CD4-positive, alpha-beta T cell treated with Interleukin-12 subunit alpha and Interleukin-12 subunit beta, for 1 hour (primary cell): ENCODE data around the gene ROM1.

Source experiments
- DNase-seq: peaks from one replicate; pipeline ENCODE4 v3.0.0-alpha.2; 2020

ROM1 gene

DNA sequence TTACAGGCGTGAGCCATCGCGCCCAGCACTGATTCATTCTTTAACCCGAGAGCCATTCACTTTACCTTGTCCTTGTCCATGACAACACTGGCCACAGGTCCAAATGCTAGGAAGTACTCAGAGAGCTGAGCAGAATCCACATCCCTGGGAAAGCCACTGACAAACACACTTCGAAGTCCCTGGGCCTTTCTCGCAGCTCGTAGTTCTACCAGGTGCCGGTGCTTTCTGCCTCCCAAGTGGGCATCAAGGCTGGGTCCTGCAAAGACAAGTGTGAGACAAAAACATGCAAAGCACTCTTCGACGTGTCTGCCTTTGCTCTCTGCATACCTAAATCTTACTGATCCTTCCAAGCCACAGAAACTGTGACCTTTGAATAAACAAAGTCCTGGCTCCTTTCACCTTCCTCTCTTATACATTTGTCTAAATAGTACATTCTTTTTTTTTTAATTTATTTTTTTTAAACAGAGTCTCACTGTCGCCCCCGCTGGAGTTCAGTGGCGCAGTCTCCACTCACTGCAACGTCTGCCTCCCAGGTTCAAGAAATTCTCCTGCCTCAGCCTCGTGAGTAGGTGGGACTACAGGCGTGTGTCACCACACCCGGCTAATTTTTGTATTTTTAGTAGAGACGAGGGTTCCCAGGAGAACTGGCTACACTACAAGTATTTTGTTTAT lies 24.0 kb upstream of the ROM1 start:
- DNase-seq = peak; percentile 26

DNA sequence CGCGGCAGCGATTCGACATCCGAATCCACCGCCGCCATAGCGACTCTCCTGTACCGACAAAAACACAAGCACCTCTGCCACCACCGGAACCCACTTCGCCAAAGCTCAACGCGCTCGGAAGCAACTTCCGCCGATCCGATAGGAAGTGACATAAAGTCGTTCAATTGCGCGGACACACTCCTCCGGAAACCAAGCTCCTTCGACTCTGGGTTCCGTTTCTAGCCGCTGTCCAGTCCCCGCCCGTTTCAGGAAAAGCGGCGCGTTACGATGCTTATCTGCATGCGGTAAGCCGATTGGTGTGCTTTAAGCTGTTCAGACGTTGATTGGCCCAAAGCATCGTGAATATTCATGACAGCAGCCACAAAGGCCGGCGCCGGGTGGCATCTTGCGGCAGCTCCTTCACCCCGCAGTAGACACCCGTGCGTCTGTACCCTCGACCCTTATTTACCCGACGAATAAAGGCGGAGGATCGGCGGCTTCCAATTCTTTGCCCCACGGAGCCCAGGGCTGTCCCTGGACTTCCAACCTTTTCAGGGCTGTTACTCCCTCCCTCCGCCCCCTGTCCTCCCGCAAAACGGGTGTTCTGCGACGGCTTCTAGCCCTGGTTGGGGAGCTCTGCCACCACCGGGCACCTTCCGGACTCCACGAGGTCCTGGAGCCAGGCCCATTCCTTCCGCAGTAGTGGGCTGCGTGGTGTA lies 21.5 kb upstream of the ROM1 start, which contains the start of gene TUT1:
TUT1 (minus strand) TSS at position 76 of the 698 bp plus-strand sequence; CDS start at position 38, 38 bp downstream.
- DNase-seq = peak; percentile 99

DNA sequence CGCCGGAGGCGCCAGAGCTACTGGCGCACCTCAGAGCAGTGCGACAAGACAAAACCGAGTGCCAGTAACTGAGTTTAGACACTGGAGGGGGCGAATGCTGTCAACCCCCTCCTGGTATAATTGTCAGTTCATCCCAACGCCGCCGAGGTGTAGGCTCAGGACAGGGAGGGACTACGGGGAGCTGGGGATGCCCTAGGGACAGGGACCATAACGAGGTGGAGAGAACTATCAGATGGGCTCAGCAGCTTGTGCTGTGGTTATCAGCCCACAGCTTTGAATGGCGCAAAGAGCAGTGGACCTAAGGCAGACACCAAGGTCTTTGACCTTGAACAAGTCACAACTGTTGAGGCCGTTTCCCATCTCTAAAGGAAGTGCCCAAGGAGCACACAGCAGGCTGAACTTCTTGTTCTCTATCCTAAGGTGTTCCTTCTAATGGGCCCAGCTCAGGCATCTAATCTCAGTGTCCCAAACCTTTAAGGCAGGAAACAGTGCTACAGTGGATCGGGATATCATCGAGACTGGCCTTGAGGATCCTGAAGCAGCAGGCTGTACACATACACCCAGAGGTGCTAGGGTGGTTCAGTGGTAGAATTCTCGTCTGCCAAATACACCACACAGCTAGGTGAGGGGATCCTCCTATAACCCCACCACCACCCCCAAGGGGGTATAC lies 20.8 kb upstream of the ROM1 start:
- DNase-seq = no peak

DNA sequence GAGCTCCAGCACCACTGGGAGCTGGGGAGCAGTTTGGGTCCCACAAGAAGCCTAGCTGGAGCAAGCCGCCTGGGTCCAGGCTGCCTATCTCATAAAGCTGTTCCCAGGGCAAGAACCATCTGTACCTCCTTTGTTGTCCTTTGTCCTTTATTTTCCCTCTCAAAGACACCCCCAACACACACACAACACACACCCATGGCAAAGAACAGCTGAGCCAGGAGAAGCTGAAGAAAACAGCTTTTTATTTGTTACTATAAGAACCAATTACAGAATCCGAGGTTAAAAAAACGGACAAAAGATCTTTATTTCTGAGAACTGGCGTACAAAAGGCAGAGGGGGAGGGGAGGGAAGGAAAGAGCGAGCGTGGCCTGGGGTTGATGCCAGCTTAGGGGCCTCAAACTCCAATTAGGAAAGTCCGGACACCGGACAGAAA lies 20.1 kb upstream of the ROM1 start:
- DNase-seq = no peak

DNA sequence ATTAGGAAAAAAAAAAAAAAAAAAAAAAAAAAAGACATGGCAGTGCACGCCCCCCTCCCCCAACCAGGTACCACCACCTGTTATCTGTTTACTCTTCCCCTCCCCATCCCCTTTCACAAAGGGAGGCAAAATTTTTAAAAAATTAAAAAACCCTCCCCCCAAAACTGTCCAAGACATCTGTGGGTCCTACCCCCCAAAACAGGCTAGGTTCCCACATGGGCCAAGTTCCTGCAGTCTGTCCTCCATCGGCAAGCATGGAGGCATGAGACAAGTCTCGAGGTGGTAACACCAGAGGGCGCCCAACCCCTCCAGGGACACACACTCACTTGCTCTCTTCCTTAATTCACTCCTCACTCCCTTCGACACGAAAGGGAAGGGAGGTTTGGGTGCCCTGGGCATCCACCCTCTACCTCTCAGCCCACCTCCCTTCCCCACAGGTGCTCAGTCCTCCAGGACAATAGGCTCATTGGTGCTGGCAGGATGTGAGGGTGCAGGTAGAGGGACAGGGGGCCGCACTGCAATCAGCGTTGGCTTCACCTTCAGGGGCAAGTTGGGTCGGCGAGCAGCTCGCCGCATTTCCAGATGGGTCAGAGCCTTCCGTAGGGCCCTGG lies 19.5 kb upstream of the ROM1 start:
- DNase-seq = peak; percentile 83

GRCh38 chr11:62595124-62595523 lies 17.9 kb upstream of the ROM1 start:
- DNase-seq = no peak

DNA sequence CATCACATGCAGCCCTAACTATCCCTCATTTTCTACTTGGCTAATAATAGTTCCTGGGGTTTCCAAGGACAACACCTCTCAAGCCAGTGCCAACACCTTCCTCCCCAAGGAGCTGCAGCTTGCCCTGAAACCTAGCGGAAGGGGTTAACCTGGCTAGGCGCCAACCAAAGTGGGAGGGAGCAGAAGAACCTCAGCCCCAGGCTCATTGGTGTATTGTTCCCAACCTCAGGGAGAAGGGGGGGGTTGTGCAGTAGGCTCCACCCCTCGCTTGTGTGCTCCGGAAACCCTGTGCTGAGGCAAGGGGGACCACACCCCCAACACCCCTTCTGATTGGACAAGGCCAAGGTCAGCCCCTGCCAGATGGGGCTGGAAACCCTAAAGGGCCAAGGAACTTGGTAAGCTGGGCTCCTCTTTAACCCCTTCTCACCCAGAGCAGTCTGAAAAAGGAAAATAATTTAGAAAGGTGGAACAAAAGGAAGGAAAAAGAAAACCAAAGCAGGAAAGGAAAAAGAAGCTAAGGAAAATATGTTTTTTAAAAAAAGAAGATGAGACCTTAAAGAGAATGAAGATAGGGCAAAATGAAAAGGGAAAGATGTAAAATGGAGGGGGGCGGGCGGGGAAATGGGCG lies 13.9 kb upstream of the ROM1 start:
- DNase-seq = peak; percentile 99

- DNase-seq = peak; percentile 50
These were observed 13.2 kb upstream of the ROM1 start for GRCh38 chr11:62599901-62600300.

DNA sequence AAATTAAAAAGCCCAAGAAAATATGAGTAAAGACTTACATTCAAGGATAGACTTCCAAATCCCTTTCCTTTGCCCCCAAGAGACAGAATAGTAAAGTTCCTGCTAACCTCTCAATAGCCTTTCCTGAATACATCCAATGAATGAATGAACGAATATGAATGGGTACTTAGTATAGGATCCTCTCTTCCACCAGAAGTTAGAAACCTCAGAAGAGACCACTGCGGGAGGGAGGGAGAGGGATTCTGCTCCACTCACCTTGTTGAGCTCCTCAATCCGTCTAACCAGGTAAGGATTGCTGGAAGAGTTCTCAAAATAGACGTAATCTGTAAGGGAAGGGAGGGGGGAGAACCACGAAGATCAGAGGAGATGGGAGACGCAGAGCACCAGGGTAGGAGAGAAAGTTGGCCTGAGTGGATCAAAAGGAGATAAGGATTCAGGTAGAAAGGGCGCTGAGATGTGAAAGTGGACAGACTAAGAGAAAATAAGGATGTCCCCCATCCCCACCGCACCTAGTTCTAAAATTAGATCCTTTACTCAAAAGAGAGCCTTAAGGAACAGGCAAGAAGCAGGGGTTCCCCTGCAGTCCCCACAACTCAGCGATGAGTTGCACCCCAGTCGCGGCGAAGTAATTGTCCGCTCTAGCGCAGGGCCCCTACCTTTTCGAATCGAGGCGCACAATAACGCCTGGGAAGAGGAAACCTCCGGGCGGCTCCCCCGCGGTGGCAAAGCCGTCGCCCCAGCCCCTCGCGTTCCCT lies 12.5 kb upstream of the ROM1 start:
- DNase-seq = no peak

DNA sequence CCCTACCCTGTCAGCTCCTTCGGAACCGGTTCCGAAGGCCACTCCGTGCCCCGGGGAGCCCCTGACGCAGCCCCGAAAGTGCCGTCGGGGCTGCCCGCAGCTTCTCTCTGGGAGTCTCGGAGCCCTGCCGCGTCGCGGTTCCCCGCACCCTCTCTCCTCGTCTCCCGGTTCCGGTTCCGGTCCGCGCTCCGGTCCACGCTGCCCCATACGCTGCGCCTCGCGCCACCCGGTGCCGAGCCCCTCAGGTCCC lies 12.0 kb upstream of the ROM1 start:
- DNase-seq = peak; percentile 55

GRCh38 chr11:62601372-62602140 lies 11.5 kb upstream of the ROM1 start, which contains the start of gene MTA2:
Gene MTA2, minus strand, starts transcription at chr11:62601865. Its CDS starts 415 bp downstream, at chr11:62601450.
- DNase-seq = peak; percentile 99

GRCh38 chr11:62602141-62603071 lies 10.7 kb upstream of the ROM1 start:
- DNase-seq = peak; percentile 49

DNA sequence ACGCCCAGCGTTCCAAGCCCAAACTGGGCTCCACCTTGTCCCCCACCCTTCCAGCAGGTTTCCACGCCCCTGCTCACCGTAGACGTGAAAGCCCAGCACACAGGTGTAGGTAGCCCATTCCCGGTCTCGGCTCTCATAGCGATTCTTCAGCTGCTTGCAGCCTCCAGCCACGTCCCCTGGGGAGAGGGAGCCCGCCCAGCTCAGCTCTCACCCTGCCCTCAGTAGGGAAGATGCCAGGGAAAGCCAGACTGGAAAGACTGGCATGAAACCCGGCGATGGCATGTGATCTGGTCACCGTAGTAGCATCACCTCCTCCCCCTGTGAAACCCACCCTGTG lies 10.0 kb upstream of the ROM1 start:
- DNase-seq = no peak

GRCh38 chr11:62603776-62604299 lies 9.2 kb upstream of the ROM1 start:
- DNase-seq = no peak

DNA sequence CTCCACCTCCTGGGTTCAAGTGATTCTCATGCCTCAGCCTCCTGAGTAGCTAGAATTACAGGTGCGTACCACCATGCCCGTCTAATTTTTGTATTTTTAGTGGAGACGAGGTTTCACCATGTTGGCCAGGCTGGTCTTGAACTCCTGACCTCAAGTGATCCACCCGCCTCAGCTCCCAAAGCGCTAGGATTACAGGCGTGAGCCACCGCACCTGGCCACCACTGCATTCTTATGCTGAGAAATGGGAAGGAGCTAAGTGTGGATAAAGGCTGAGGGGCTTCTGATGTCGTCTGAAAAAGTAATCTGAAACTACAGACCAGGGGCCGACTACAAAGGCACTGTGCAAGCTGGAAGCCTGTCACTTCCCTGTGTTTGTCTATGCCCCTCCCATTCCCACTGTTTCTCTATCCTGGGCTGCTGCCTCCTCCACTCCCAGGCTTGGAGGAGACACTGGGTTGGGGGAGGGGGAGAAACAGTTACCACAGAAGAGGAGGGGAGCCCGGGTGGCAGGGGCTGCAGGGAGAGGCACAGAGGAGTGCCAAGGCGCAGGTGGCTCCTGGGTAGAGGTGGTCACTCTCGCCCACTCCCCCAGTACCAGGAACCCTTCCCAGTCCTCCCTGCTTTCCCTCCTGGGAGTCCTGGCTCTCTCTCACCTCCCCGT lies 8.5 kb upstream of the ROM1 start:
- no peak for DNase-seq

- DNase-seq = no peak
These were observed 7.6 kb upstream of the ROM1 start for GRCh38 chr11:62605467-62605866.

- no peak for DNase-seq
These were observed 7.2 kb upstream of the ROM1 start for GRCh38 chr11:62605902-62606301.

DNA sequence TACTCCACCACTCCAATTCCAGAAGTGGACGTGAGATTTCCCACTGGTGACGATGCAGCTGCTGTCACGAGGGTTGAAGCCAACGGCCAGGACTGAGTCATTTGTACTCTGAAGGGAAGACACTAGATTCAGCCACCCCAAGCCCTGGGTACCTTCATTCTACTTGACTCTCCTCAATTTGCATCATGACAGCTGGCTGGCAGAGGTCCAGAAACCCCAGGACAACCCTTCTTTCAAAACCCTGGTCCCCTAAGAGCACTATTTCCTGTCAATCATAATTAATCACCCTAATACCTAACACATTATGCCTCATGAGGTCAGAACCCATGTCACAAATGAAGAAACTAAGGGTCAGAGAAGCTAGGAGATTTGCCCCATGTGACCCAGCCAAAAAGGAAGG lies 5.3 kb upstream of the ROM1 start:
- no peak for DNase-seq

- DNase-seq = no peak
These were observed 4.3 kb upstream of the ROM1 start for GRCh38 chr11:62608776-62609175.

DNA sequence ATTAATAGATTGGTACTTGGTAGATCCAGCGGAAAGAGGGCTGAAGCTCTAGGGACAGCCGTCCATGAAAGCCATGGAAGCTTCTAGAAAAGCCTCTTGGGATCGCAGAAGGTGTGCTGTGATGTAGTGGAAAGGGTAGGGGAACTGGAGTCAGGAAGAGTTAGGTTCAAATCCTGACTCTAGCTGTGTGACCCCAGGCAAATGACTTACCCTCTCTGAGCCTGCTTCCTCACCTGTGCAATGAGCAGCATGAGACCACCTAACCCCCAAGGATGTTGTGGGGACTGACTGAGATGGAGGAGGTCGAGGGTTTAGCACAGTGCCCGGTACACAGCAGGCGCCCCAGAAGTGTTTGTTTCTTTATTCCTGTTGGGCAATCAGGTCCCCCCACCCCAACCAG lies 2.7 kb upstream of the ROM1 start:
- DNase-seq = no peak
